NCI-H146 (cell line): ENCODE data around the gene PPFIA1.
"Not testable (repeated sequence)": the region's sequence is repeated elsewhere in the genome, so short reads cannot be mapped to it uniquely, and the experiment has no call there.

Source experiments
- DNase-seq: peaks from one replicate; lab custom pipeline; 2025; lab: John Stamatoyannopoulos, UW

PPFIA1 gene

GRCh38 chr11:70358753-70359152 is 88.3 kb downstream of the PPFIA1 start:
- DNase-seq, result no peak

GRCh38 chr11:70359451-70360205 is 89.1 kb downstream of the PPFIA1 start:
- DNase-seq, result no peak

DNA sequence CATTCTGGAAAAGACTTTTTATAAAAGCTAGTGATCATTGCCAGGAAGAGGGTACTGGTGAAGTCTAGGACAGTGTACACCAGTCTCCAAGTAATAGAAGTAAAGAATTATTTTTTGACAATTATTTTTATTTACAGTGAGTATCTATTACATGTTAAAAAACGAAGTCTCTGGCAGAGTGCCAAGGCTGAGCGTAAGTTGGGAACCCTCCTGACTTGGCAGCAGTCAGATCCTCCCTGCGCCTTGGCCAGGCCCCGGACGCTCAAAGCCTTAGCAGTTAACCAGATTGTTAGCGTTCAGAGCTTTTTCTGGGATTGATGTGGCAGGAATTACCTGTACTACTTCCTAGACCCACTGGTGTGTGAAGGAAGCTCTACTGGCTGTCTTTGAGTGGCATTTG is 89.7 kb downstream of the PPFIA1 start:
- no peak for DNase-seq

DNA sequence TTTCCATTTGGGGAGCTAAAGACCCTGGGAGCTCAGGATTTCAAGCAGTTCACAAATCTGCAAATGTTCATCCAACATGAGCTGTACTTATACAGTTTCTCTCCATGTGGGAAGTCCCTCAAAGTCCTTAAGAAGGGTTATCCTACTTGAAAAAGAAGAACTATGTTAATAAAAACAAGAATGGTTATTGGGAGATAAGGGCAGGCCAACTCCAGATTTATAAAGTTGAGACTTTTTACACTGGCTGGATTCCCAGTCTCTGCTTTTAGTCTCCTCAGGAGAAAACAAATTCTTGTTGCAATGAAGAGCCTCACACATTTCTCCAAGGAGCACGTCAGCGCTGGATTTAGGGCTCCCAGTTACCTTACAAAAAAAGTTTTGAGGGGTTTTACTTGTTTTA is 93.7 kb downstream of the PPFIA1 start:
- no peak for DNase-seq

DNA sequence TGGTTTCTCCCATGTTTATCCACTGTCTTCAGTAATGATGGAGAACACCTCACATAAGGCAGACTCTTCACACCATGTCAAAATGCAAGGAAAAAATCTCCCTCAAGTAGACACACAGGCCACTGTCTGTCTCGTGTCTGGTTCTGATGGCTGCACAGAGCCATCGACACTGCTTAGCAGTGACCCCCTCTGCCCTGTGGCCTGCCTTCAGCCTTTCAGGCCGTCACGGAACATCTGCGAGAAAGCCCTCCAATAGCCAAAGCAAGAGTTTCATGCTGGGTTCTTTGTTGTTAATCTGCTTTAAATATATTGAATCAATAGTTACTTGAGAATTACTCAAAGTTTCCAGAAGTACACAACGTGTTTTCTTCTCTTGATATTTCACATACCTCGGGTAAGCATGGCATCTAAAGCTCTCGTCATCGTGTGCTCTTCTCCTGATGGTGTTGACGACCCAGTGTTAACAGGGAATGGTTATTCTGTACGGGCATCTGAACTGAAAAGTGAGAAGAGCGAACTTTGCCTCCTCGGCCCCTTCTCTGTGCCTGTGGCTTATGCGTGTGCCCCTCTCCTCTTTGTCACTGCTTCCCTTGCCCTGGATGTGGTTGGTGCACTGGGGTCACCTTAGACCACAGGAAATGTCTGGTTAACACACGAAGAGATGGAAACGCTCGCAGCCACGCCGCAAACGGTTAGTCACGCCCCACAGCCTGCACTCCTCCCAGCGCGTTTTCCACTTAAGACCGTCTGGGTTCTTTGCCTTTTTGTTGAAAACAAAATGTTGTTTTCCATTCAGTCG is 94.5 kb downstream of the PPFIA1 start:
- DNase-seq, result no peak

- DNase-seq, result no peak
These were observed 95.0 kb downstream of the PPFIA1 start for GRCh38 chr11:70365544-70365927.

DNA sequence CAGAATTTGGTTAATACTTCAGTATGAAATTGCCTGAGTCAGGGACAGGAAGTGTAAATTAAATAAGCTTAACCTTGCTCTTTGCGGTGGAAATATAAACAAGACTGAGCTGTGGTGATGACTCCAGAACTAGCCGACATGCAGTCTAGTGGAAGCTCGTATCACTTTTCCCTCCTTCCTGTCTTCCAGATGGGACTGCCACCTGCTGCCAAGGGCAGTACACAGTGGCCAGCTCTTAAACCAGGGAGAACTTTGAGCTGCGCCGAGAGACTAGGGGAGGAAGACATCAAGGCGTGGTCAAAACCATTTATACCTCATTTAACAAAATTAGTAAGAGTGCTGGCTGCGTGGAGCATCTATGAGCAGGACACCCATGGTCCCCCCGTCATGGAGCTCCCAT is 96.6 kb downstream of the PPFIA1 start:
- DNase-seq, result peak; percentile 22

GRCh38 chr11:70368961-70369360 is 98.5 kb downstream of the PPFIA1 start:
- no peak for DNase-seq

- DNase-seq, result no peak
These were observed 100.8 kb downstream of the PPFIA1 start for GRCh38 chr11:70371241-70371640.

- no peak for DNase-seq
These were observed 101.6 kb downstream of the PPFIA1 start for GRCh38 chr11:70372076-70372475.

DNA sequence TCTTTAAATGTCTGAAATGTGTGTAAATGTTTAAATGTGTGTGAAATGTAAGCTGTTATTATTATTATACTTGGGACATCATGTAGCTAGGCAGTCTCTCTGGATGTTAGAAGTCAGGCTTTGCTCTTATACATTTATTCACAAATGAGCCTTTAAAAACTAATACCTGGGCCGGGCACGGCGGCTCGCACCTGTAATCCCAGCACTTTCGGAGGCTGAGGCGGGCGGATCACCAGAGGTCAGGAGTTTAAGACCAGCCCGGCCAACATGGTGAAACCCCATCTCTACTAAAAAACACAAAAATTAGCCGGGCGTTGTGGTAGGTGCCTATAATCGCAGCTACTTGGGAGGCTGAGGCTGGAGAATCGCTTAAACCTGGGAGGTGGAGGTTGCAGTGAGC is 106.1 kb downstream of the PPFIA1 start:
- DNase-seq, result no peak

- no peak for DNase-seq
These were observed 107.2 kb downstream of the PPFIA1 start for GRCh38 chr11:70377645-70378044.

GRCh38 chr11:70378506-70379134 is 108.1 kb downstream of the PPFIA1 start:
- no peak for DNase-seq

GRCh38 chr11:70381350-70381749 is 110.9 kb downstream of the PPFIA1 start:
- no peak for DNase-seq

DNA sequence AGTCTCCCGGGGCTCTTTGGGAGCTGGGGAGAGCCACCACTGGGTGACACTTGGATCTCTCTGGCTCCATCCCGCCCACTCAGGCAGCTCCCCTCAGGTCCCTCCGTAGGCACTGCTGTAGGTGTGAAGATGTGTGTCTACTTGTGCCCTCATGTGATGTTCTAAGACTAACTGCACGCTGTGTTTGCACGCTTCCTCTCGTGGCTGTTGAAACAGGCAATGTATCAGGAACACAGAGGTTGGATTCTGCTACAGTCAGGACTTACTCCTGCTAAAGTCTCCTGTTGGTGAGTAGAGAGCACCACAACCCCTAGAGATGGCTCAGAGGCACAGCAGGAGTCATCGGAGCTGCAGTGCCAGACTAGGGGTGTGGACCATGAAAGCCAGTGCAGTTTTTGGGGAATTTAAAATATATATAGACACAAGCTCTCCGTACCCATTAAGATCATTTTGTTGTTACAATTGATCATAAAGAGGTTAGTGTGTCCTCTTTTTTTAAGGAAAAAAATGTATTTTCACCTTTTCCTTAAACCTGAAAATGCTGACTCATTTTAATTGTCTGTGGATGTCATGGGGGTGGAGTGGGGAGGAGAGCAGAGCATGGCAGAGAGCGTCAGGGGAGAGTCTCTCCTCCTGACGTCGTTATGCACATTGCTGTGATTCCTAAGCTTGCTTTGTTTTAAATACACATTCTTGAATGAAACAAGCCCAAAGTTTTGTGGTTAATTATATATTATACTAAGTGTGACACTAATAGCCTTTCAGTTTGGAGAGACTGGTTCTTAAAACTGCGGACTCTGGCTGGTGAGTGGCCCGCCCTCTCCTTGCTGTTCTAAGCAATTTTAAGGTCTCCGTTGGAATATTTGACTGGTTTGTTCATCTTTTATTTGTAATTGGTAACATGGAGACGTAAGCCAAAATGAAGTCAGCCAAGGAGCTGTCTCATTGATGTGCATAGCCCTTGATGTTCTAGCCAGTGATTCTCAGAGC is 111.7 kb downstream of the PPFIA1 start:
- no peak for DNase-seq

- no peak for DNase-seq
These were observed 113.4 kb downstream of the PPFIA1 start for GRCh38 chr11:70383664-70384565.

- no peak for DNase-seq
These were observed 114.2 kb downstream of the PPFIA1 start for GRCh38 chr11:70384566-70385152.

- DNase-seq, result no peak
These were observed 117.1 kb downstream of the PPFIA1 start for GRCh38 chr11:70387564-70387963.

GRCh38 chr11:70389201-70389600 is 118.7 kb downstream of the PPFIA1 start:
- DNase-seq, result no peak

DNA sequence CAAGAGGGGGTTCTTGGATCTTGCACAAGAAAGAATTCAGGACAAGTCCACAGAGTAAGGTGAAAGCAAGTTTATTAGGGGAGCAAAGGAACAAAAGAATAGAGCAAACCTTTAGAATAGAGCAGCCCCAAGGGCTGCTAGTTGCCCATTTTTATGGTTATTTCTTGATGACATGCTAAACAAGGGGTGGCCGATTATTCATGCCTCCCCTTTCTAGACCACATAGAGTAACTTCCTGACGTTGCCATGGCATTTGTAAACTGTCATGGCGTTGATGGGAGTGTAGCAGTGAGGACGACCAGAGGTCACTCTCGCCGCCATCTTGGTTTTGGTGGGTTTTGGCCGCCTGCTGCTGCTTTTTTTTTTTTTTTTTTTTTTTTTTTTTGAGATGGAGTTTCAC is 120.4 kb downstream of the PPFIA1 start:
- DNase-seq, result not testable (repeated sequence)
